OCI-LY7 (cell line): ENCODE data around the gene PDE11A. TPM values are rescaled to one million over a fixed set of nuclear protein-coding genes. Genes with fewer than 3 reads are reported as not detected.
A peak's percentile ranks its signal among the peaks of the same experiment; 100 is the strongest.

ENCODE experiments used
- BruUV-seq: library from RNA; stranded (reverse); fragments of 400-500 nt; replicated peaks from 2 replicates; lab custom pipeline; 2021; lab: Mats Ljungman, UMichigan
- CTCF ChIA-PET: fragments of 300-600 bp; sonication (Branson Sonifier 250); formaldehyde crosslinking; loops from one replicate; lab custom pipeline; 2022; ENCODE audit warnings: antibody characterized with exemption; ENCODE audit not compliant: unreplicated experiment; lab: Charles Lee
- POLR2A ChIA-PET: fragments of 300-600 bp; sonication (Branson Sonifier 250); formaldehyde crosslinking; loops from one replicate; lab custom pipeline; 2022; ENCODE audit warnings: antibody characterized with exemption; lab: Charles Lee
- DNase-seq: peaks from one replicate; pipeline ENCODE4 v3.0.0-alpha.2; 2015; ENCODE audit warnings: low spot score
- H2AFZ ChIP-seq: fragments of 200-600 bp; sonication (generic), shearing (Covaris generic); 2 replicates; pipeline ENCODE4 v1.6.1; 2014; ENCODE audit warnings: mild to moderate bottlenecking, antibody characterized with exemption, low read length, moderate library complexity
- H3K27ac ChIP-seq: fragments of 200-600 bp; sonication (generic); 2 replicates; pipeline ENCODE4 v1.5.1; 2014; ENCODE audit warnings: mixed run types, low read depth, mild to moderate bottlenecking, moderate library complexity, low read length, inconsistent platforms; ENCODE audit not compliant: poor library complexity, severe bottlenecking
- H3K36me3 ChIP-seq: fragments of 200-600 bp; sonication (generic); 2 replicates; pipeline ENCODE4 v1.6.1; 2014; ENCODE audit warnings: mild to moderate bottlenecking, antibody characterized with exemption, low read length, moderate library complexity, mixed read lengths; ENCODE audit not compliant: insufficient read depth
- H3K4me1 ChIP-seq: fragments of 200-600 bp; sonication (generic); 2 replicates; pipeline ENCODE4 v1.5.1; 2014; ENCODE audit warnings: mild to moderate bottlenecking, low read length; ENCODE audit not compliant: insufficient read depth, poor library complexity, severe bottlenecking
- H3K4me2 ChIP-seq: fragments of 200-600 bp; sonication (generic); 2 replicates; pipeline ENCODE4 v1.6.1; 2014; ENCODE audit warnings: mild to moderate bottlenecking, low read length
- H3K4me3 ChIP-seq: fragments of 200-600 bp; sonication (generic); 2 replicates; pipeline ENCODE4 v1.5.1; 2014; ENCODE audit warnings: mild to moderate bottlenecking, low read depth, low read length; ENCODE audit not compliant: poor library complexity, severe bottlenecking
- H3K79me2 ChIP-seq: fragments of 200-600 bp; sonication (generic); 2 replicates; pipeline ENCODE4 v1.6.1; 2016; ENCODE audit warnings: low read depth, mild to moderate bottlenecking, low read length, moderate library complexity, mixed read lengths; ENCODE audit not compliant: insufficient read depth
- H3K9me2 ChIP-seq: fragments of 200-600 bp; sonication (generic); 2 replicates; pipeline ENCODE4 v1.6.1; 2016; ENCODE audit warnings: mild to moderate bottlenecking, low read length, mixed read lengths; ENCODE audit not compliant: insufficient read depth
- H3K9me3 ChIP-seq: fragments of 200-600 bp; sonication (generic); 2 replicates; pipeline ENCODE4 v1.6.1; 2014; ENCODE audit warnings: mild to moderate bottlenecking, mixed run types, low read length, mixed read lengths
- H4K20me1 ChIP-seq: fragments of 200-600 bp; sonication (generic); 2 replicates; pipeline ENCODE4 v1.6.1; 2014; ENCODE audit warnings: mild to moderate bottlenecking, antibody characterized with exemption, low read length, moderate library complexity, mixed read lengths; ENCODE audit not compliant: insufficient read depth
- EZH2phosphoT487 ChIP-seq: fragments of 200-600 bp; sonication (generic); IDR thresholded peaks from 2 replicates; pipeline ENCODE4 v1.6.1; 2018; ENCODE audit warnings: low read depth, borderline replicate concordance, mild to moderate bottlenecking, mixed run types, antibody characterized with exemption, low read length, moderate library complexity, mixed read lengths
- intact Hi-C: fragments of 100-400 bp; cut with micrococcal nuclease; formaldehyde crosslinking; loops from one replicate; pipeline ENCODE4 v1.10.0; 2022; ENCODE audit not compliant: unreplicated experiment
- total RNA-seq, 2 experiments: library from RNA; depleted of rRNA in 1 of 2; stranded (reverse); fragments of >200 nt in 1 of 2; shearing (Covaris generic) in 1 of 2; gene quantifications; 2 replicates each; pipeline ENCODE4 v1.2.3, GENCODE V29; 2014 to 2022
- TF ChIP-seq, protein P1 (sequence below): fragments of 200-600 bp; sonication (generic); conservative IDR thresholded peaks from 2 replicates; pipeline ENCODE4 v1.5.1; 2014; ENCODE audit warnings: mild to moderate bottlenecking, antibody characterized with exemption, low read length, moderate library complexity, mixed read lengths

Gene PDE11A
- total RNA-seq, 2 experiments from 2014 or later = 0.03 TPM; not detected in 1

DNA sequence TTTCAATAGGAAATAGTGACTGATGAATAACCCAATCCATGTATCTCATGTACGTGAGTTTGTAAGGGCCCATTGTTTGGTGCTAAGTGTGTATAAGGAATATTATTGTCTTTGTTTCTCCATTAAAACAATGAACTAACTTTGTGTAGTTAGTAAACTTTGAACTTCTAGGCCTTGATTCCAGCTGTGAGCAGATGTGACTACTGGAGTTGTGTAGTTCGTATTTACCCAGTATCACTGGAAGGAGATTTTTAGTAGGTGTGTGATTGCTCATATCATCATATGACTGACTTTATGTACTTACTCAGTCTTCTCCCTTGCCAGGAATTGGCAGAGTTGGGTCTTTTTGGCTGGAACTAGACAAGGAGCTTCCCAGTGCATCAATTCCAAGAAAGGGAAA is 452.6 kb downstream of the PDE11A start:
- H3K27ac ChIP-seq = no peak overlapping the region
- intact Hi-C loops = loop anchor here (5.0 kb wide), 2 partner anchors 68 to 408 kb away; partner anchors contain the start of gene HNRNPA3
- no peaks in the 10 kb centered on the region for H4K20me1 ChIP-seq
- H3K36me3 ChIP-seq = no peaks in the 10 kb centered on the region
- TF ChIP-seq EZH2phosphoT487 = no peak
- TF ChIP-seq, protein P1, sequence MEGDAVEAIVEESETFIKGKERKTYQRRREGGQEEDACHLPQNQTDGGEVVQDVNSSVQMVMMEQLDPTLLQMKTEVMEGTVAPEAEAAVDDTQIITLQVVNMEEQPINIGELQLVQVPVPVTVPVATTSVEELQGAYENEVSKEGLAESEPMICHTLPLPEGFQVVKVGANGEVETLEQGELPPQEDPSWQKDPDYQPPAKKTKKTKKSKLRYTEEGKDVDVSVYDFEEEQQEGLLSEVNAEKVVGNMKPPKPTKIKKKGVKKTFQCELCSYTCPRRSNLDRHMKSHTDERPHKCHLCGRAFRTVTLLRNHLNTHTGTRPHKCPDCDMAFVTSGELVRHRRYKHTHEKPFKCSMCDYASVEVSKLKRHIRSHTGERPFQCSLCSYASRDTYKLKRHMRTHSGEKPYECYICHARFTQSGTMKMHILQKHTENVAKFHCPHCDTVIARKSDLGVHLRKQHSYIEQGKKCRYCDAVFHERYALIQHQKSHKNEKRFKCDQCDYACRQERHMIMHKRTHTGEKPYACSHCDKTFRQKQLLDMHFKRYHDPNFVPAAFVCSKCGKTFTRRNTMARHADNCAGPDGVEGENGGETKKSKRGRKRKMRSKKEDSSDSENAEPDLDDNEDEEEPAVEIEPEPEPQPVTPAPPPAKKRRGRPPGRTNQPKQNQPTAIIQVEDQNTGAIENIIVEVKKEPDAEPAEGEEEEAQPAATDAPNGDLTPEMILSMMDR = no peak
- H3K4me1 ChIP-seq = peaks cover 4% of the 10 kb centered on the region
- no TSS peak for BruUV-seq
- no peak overlapping the region for H3K4me3 ChIP-seq
- no peak overlapping the region for H3K4me2 ChIP-seq
- H2AFZ ChIP-seq = peak overlapping the region; percentile 63; the same call in 1 of the 2 replicates
- DNase-seq = no peak
- ChIA-PET POLR2A (interaction anchor here (0.6 to 1.0 kb wide), 4 partner anchors 11 to 862 kb away, joined by 3 to 4 read pairs (median 4); a partner anchor contains a TSS), CTCF (no interaction called here)
- no peaks in the 10 kb centered on the region for H3K9me3 ChIP-seq
- H3K79me2 ChIP-seq = no peaks in the 10 kb centered on the region
- no peaks in the 10 kb centered on the region for H3K9me2 ChIP-seq

DNA sequence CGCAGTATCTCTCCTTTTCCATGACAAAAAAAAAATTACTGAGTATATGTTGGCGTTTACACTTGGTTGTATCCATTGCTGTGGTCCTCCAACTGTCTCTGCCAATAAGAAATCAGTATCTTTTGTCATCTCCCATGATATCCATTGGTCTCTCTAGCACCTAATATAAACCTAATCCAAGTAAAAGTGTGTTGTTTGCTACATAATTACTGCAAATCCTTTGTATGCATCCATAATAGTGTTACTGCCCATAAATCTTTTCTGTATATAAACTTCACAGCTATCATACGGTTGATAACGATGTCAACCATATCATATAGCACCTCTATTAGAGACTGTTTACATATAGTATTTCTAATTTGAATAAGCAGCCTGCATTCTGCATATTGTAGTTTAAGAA is 453.1 kb downstream of the PDE11A start:
- peak overlapping the region; percentile 97 for H3K4me2 ChIP-seq
- H4K20me1 ChIP-seq = no peaks in the 10 kb centered on the region
- H2AFZ ChIP-seq = peak overlapping the region; percentile 100
- H3K9me2 ChIP-seq = no peaks in the 10 kb centered on the region
- TF ChIP-seq EZH2phosphoT487 = no peak
- TF ChIP-seq, protein P1 = no peak
- ChIA-PET CTCF (no interaction called here), POLR2A (interaction anchor here (0.6 to 1.0 kb wide), 3 partner anchors 11 to 862 kb away, joined by 3 to 4 read pairs (median 4); no protein-coding TSS in a partner anchor)
- H3K27ac ChIP-seq = no peak overlapping the region
- H3K9me3 ChIP-seq = no peaks in the 10 kb centered on the region
- peak overlapping the region; percentile 89 for H3K4me3 ChIP-seq
- H3K4me1 ChIP-seq = peaks cover 4% of the 10 kb centered on the region
- DNase-seq = no peak
- intact Hi-C loops = loop anchor here (5.0 kb wide), 2 partner anchors 67 to 407 kb away; partner anchors contain the start of gene HNRNPA3
- H3K36me3 ChIP-seq = no peaks in the 10 kb centered on the region
- H3K79me2 ChIP-seq = no peaks in the 10 kb centered on the region
- no TSS peak for BruUV-seq
